Esophagus squamous epithelium (tissue), 5 donors: Measurements from ENCODE around the gene IL1R2. TPM values are rescaled to one million over a fixed set of nuclear protein-coding genes. Genes with fewer than 3 reads are reported as not detected.
A peak's percentile ranks its signal among the peaks of the same experiment; 100 is the strongest.
"Not testable (repeated sequence)": the region's sequence is repeated elsewhere in the genome, so short reads cannot be mapped to it uniquely, and the experiment has no call there.

Experiments used
- DNase-seq: peaks from one replicate; lab custom pipeline; 2025; lab: John Stamatoyannopoulos, UW
- H3K27ac ChIP-seq, 4 donors: fragments of 200-600 bp; sonication (generic); one replicate each; pipeline ENCODE4 v1.5.1; 2016 to 2019; ENCODE audit warnings: mild to moderate bottlenecking in 1 of 4
- H3K27me3 ChIP-seq, 4 donors: fragments of 200-600 bp; sonication (generic); 1 replicate in 3 of 4; 2 replicates in 1 of 4; pipeline versions ENCODE4 v1.5.1 to v1.6.0; 2017 to 2021; ENCODE audit warnings: antibody characterized with exemption in 1 of 4
- H3K36me3 ChIP-seq, 3 donors: fragments of 200-600 bp; sonication (generic); one replicate each; pipeline ENCODE4 v1.5.1; 2016 to 2019
- H3K4me1 ChIP-seq, 3 donors: fragments of 200-600 bp; sonication (generic); one replicate each; pipeline ENCODE4 v1.5.1; 2017 to 2019
- H3K4me3 ChIP-seq, 4 donors: fragments of 200-600 bp; sonication (generic); 1 replicate in 3 of 4; 2 replicates in 1 of 4; pipeline ENCODE4 v1.5.1; 2016 to 2019; ENCODE audit warnings: mild to moderate bottlenecking in 2 of 4, moderate library complexity in 1 of 4
- H3K9me3 ChIP-seq, 3 donors: fragments of 200-600 bp; sonication (generic); one replicate each; pipeline ENCODE4 v1.5.1; 2016 to 2019
- POLR2A ChIP-seq, 4 donors: fragments of 450-650 bp; IDR thresholded peaks; one replicate each; pipeline ENCODE4 v1.6.1; 2017; ENCODE audit warnings: antibody characterized with exemption in 4 of 4, mild to moderate bottlenecking in 4 of 4, moderate library complexity in 3 of 4
- WGBS, 2 donors: methylation state at CpG; one replicate each; pipeline ENCODE4 v1.1.5; 2018; 5-methylcytosine and 5-hydroxymethylcytosine counted together
- intact Hi-C: fragments of 100-400 bp; cut with DNase I; formaldehyde crosslinking; loops from one replicate; pipeline ENCODE4 v1.15.0; 2022
- total RNA-seq, 4 donors: library from RNA; depleted of rRNA; stranded (reverse); fragments of >200 nt; gene quantifications; one replicate each; pipeline ENCODE4 v1.1.0, GENCODE V29; 2016
- TF ChIP-seq, protein P1 (sequence below), 6 experiments: fragments of 450-650 bp in 4 of 6; fragments of 200-600 bp in 2 of 6; sonication (generic) in 2 of 6; IDR thresholded peaks; one replicate each; pipeline ENCODE4 v1.5.1; 2016 to 2019; ENCODE audit warnings: antibody characterized with exemption in 6 of 6, mild to moderate bottlenecking in 4 of 6, moderate library complexity in 4 of 6
- donor health status: DM: yes; HTN: yes; CAD: no.

The IL1R2 gene
- total RNA-seq, 4 donors from 2014 or later = 24.1 to 182 (median 78.0) TPM

DNA sequence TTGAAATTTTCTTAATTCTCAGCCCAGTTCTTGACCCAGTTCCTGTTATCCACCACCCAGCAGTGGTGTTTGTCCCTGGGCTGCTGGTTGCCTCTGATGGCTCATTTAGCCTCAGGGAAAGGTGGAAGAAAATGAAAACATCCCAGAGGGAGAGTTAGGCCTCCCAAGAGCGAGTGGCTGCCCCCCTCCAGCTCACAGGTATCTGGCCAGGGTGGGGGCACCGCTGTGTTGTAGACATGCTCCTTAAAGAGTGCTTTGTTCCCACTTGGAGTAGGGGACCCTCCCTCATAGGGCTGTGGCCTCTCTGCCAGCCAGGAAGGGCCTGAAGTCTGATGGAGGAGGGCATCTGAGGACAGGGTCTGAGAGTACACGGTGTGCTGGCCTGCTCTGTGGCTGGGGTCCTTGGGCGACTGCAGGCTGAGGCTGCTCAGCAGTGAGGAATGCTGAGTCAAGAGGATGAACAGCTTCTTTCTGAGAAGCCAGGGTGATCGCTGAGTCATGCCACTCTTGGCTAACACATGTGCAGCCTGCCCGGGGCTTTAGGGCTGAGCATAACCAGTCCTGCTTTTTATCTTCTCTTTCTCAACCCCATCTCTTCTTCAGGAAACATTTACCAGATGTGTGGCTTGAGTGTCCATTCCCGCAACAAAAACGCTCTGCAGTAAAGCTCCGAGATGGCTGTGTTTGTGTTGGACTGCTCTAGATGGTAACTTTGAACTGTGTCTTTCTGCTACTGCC is 72.3 kb downstream of the IL1R2 start:
- peak; percentile 9 for DNase-seq
- Histone ChIP-seq H3K36me3 (no peaks in the 10 kb centered on the region), H3K27ac (peak overlapping the region; percentile 87 to 96 (median 91)), H3K4me1 (peaks cover 34 to 72% (median 39%) of the 10 kb centered on the region in 3 donors), H3K9me3 (peaks cover 0 to 13% (median 0%) of the 10 kb centered on the region in 3 donors), H3K4me3 (peak overlapping the region in 1 of 4 donors; percentile 43), H3K27me3 (no peaks in the 10 kb centered on the region)
- TF ChIP-seq POLR2A (IDR thresholded peaks at IDR 0.05) = no peak
- TF ChIP-seq, protein P1, sequence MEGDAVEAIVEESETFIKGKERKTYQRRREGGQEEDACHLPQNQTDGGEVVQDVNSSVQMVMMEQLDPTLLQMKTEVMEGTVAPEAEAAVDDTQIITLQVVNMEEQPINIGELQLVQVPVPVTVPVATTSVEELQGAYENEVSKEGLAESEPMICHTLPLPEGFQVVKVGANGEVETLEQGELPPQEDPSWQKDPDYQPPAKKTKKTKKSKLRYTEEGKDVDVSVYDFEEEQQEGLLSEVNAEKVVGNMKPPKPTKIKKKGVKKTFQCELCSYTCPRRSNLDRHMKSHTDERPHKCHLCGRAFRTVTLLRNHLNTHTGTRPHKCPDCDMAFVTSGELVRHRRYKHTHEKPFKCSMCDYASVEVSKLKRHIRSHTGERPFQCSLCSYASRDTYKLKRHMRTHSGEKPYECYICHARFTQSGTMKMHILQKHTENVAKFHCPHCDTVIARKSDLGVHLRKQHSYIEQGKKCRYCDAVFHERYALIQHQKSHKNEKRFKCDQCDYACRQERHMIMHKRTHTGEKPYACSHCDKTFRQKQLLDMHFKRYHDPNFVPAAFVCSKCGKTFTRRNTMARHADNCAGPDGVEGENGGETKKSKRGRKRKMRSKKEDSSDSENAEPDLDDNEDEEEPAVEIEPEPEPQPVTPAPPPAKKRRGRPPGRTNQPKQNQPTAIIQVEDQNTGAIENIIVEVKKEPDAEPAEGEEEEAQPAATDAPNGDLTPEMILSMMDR (IDR thresholded peaks at IDR 0.05) = no peak
- intact Hi-C loops = no loop called here
- WGBS, 2 donors = 20 to 23% methylated on average over 6 to 9 of the region's 9 CpGs

DNA sequence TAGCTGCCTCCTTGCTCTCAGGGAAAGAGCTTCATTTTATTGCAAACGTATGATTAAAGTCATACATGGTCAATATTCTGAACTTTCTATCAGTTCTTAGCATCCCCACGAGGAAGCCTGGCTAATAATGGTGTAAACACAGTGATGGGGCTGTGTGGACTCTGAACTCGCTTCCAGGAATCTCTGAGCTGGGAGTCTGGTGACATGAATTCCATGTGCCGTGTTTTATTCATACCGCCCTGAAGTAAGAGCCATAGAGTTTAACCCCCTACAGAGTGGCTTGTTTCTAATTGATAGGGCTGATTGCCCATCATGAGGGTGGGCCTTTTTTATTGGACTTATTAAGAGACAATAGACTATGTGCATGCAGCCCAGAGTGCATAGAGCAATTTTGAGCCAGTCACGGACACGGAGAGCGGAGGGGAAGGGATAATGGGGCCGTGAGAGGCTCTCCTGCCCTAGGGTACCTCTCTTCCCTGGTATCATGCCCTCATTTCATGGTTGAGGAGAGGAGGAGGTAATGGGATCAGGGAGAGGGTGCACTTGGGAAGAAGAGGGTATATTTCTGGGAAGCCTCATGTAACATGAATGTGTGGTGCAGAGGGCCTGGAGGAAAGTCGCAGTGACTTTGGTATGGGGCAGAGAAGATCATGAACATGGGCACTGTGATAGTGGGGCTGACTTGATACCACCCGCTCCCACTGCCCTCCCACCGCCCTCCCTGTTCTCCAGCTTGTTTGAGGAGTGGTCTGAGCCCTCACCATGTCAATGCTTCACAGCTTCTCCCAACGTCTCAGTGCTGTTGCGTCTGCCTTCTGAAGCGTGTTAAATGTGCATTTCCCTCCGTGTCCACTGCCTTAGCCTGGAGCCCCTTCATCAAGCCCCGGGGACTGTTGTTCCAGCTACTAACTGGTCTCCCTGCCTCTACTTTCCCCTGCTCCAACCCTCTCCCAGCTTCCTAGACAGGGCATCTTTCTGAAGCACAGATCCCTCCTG is 73.2 kb downstream of the IL1R2 start:
- no peak for TF ChIP-seq POLR2A (IDR thresholded peaks at IDR 0.05)
- TF ChIP-seq, protein P1 (IDR thresholded peaks at IDR 0.05) = no peak
- 82 to 86% methylated on average over 15 to 17 of the region's 17 CpGs for WGBS, 2 donors
- intact Hi-C loops = no loop called here
- Histone ChIP-seq H3K9me3 (peaks cover 0 to 13% (median 0%) of the 10 kb centered on the region in 3 donors), H3K36me3 (no peaks in the 10 kb centered on the region), H3K4me1 (peaks cover 34 to 74% (median 42%) of the 10 kb centered on the region in 3 donors), H3K27me3 (no peaks in the 10 kb centered on the region), H3K27ac (peak overlapping the region; percentile 87 to 96 (median 91)), H3K4me3 (peak overlapping the region in 1 of 4 donors; percentile 43)
- DNase-seq = no peak

DNA sequence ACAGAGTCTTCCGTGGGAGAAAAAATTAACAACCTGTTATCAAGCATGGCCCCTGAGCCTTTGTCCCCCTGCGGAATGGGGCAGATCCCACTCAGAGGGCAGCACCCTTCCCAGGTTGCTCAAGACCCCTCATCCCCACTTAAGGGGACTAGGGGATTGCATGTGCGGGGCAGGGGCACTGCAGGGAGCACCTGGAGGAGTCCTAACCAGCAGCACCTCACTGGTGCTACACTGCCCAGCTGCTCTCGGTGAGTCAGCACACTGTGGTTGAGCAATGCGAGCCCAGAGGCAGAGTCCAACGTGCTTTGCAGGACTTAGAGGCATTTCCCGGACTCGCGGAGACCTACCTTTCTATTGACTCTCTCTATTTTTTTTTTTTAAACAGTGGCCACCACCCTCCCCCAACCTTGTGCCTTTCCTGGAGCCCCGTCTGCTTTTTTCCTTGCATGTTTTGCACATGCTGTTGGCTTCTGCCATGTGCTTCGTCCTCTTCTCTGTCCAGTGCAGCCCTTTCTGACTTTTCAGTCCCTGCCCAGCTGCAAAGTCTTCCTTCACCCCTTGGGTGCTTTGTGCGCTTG is 74.0 kb downstream of the IL1R2 start:
- DNase-seq = no peak
- TF ChIP-seq POLR2A (IDR thresholded peaks at IDR 0.05) = no peak
- TF ChIP-seq, protein P1 (IDR thresholded peaks at IDR 0.05) = no peak
- H3K36me3 ChIP-seq = no peaks in the 10 kb centered on the region
- H3K4me1 ChIP-seq = peaks cover 34 to 74% (median 48%) of the 10 kb centered on the region in 3 donors
- intact Hi-C loops = no loop called here
- peaks cover 0 to 13% (median 0%) of the 10 kb centered on the region in 3 donors for H3K9me3 ChIP-seq
- WGBS, 2 donors = 47 to 54% methylated on average over 11 of the region's 12 CpGs
- no peaks in the 10 kb centered on the region for H3K27me3 ChIP-seq
- H3K27ac ChIP-seq = peak overlapping the region; percentile 87 to 96 (median 91)
- H3K4me3 ChIP-seq = no peak overlapping the region

- intact Hi-C loops = no loop called here
- H3K36me3 ChIP-seq = no peaks in the 10 kb centered on the region
- no peaks in the 10 kb centered on the region for H3K27me3 ChIP-seq
- H3K27ac ChIP-seq = no peak overlapping the region
- DNase-seq = no peak
- peaks cover 0 to 13% (median 0%) of the 10 kb centered on the region in 3 donors for H3K9me3 ChIP-seq
- 48 to 70% methylated on average over 6 of the region's 6 CpGs for WGBS, 2 donors
- no peak overlapping the region for H3K4me3 ChIP-seq
- no peak for TF ChIP-seq POLR2A (IDR thresholded peaks at IDR 0.05)
- TF ChIP-seq, protein P1 (IDR thresholded peaks at IDR 0.05) = no peak
- peaks cover 34 to 70% (median 43%) of the 10 kb centered on the region in 3 donors for H3K4me1 ChIP-seq
Measured at GRCh38 chr2:102066554-102066953, 74.8 kb downstream of the IL1R2 start.

DNA sequence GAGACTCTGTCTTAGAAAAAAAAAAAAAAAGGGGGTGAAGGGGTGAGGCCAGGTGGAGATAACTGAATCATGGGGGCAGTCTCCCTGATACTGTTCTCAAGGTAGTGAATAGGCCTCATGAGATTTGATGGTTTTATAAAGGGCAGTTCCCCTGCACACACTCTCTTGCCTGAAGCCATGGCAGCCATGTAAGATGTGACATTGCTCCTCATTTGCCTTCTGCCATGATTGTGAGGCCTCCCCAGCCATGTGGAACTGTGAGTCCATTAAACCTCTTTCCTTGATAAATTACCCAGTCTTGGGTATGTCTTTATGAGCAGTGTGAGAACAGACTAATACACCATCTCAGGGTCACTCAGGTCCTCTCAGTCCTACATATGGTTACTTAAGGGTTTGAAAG is 76.4 kb downstream of the IL1R2 start:
- H3K36me3 ChIP-seq, H3K27ac ChIP-seq, H3K27me3 ChIP-seq, DNase-seq, H3K4me3 ChIP-seq, intact Hi-C loops: not testable (repeated sequence)
- Histone ChIP-seq H3K9me3 (peaks cover 0 to 13% (median 0%) of the 10 kb centered on the region in 3 donors), H3K4me1 (peaks cover 20 to 54% (median 35%) of the 10 kb centered on the region in 3 donors)
